RWPE1 (cell line): ENCODE measurements around the gene SLC45A1.
"Not testable (repeated sequence)": the region's sequence is repeated elsewhere in the genome, so short reads cannot be mapped to it uniquely, and the experiment has no call there.

ENCODE experiments used
- CTCF ChIA-PET: fragments of 350-600 bp; sonication (Branson Sonifier 250); formaldehyde crosslinking; extraction: SDS; loops from one replicate; lab custom pipeline; 2021; lab: Yijun Ruan, JAX
- POLR2A ChIA-PET: fragments of 400-600 bp; formaldehyde crosslinking; extraction: SDS; loops from one replicate; lab custom pipeline; 2020; ENCODE audit warnings: antibody characterized with exemption; ENCODE audit not compliant: low non-redundant PET; lab: Yijun Ruan, JAX
- DNase-seq: peaks from one replicate; pipeline ENCODE4 v3.0.0; 2012; ENCODE audit warnings: low spot score
- H3K27ac ChIP-seq: fragments of 450-650 bp; 2 replicates; pipeline ENCODE4 v1.5.1; 2017
- TF ChIP-seq, protein P1 (sequence below): fragments of 450-650 bp; conservative IDR thresholded peaks from 2 replicates; pipeline ENCODE4 v1.5.1; 2017; ENCODE audit warnings: low read depth, mild to moderate bottlenecking

The SLC45A1 gene

DNA sequence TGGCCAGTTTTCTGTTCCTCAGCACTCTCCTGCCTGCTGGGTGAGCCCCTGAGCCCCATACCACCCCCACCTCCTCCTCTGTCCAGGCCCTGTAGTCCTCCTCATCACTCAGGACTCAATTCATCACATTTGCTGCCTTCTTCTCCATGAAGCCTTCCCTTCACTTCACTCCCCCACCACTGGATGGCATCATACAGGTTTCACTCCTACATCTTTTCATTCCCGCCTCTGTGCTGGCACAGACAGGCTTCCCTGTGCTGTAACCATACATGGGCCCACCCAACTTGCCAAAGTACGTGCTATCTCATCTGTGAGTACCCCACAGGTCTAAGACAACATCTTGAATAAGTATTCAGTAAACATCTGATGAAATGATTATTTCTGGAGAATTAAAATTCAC is 56.9 kb downstream of the SLC45A1 start:
- ChIA-PET CTCF (interaction anchor here (0.6 kb wide), 1 partner anchor 15 kb away, joined by 3 read pairs; no protein-coding TSS in a partner anchor), POLR2A (no interaction called here)
- peak; percentile 39 for DNase-seq
- TF ChIP-seq, protein P1, sequence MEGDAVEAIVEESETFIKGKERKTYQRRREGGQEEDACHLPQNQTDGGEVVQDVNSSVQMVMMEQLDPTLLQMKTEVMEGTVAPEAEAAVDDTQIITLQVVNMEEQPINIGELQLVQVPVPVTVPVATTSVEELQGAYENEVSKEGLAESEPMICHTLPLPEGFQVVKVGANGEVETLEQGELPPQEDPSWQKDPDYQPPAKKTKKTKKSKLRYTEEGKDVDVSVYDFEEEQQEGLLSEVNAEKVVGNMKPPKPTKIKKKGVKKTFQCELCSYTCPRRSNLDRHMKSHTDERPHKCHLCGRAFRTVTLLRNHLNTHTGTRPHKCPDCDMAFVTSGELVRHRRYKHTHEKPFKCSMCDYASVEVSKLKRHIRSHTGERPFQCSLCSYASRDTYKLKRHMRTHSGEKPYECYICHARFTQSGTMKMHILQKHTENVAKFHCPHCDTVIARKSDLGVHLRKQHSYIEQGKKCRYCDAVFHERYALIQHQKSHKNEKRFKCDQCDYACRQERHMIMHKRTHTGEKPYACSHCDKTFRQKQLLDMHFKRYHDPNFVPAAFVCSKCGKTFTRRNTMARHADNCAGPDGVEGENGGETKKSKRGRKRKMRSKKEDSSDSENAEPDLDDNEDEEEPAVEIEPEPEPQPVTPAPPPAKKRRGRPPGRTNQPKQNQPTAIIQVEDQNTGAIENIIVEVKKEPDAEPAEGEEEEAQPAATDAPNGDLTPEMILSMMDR = no peak
- peak overlapping the region; percentile 55 for H3K27ac ChIP-seq

DNA sequence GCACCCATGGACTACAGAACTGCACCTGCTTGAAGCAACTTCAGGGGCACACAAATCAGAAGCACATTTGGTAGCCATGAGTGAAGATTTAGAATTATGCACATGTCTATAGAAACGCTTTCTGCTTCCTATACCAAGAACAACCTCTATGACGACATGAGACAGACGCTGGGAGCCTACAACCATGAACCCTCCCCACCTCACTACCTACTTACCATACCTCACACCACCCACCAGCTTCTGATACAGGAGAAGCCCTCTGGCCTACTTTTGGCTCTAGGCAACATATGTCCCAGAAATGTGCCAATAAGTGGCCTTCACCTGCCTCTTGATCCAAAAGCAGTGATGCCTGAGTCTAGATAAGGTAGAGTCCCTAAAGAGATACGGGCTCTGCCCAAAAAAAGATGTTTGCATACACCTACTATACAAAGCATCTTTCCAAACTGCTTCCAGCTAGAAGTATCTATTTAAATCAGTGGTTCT is 58.5 kb downstream of the SLC45A1 start:
- CTCF ChIA-PET = interaction anchor here (0.6 kb wide), 1 partner anchor 668 kb away, joined by 3 read pairs; no protein-coding TSS in a partner anchor
- H3K27ac ChIP-seq = no peak overlapping the region
- no peak for DNase-seq
- POLR2A ChIA-PET = no interaction called here
- TF ChIP-seq, protein P1 = no peak

DNA sequence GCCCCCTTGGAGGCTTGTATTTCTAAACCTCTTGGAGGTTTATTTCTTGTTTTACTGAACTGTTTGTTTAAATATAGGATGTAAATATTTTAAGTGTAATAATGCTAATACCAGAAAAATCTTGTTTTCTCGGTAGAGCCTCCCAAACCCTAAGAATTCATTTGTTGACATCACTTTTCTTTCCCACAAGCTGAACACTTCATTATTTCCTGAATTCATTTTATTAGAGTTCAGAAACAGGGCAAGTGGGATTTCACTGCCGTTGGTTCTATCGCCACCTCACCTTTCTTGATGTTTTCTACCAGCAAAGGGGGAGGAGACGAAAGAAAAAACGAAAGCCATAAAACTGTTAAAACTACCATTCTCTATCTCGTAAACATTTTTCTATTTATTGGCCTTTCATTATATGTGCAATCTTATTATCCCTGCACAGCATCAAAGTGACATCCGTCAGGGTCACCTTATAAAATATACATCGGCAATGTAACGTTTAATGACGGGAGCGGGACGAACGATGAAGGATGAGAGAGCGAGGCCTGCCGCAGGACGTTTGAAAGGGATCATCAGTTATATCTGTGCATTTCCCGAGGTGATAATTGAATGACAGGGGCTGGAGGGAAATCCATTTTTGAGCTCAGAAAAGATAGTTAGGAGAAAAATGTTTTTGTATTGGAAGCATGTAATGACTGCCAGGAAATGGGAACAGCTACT is 59.5 kb downstream of the SLC45A1 start:
- CTCF ChIA-PET = interaction anchor here (0.6 to 0.7 kb wide), 3 partner anchors 41 to 667 kb away, joined by 3 to 7 read pairs (median 3); no protein-coding TSS in a partner anchor
- POLR2A ChIA-PET = no interaction called here

DNA sequence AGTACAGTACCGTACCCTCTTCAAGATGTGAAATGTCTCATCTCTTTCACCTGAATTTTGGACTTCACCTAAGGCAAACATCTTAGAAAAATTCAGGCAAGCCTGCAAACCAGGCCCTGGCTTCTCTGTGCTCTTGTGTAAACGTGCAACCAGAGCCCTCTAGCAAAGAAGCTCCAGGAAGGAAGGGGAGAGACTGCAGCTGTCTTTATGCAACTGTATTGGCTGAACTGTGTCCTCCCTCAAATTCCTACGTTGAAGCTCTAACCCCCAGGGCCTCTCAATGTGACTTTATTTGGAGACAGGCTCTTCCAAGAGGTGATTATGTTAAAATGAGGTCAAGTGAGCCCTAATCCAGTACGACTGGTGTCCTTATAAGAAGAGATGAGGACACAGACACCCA is 60.3 kb downstream of the SLC45A1 start:
- ChIA-PET POLR2A (no interaction called here), CTCF (interaction anchor here (0.6 kb wide), 1 partner anchor 41 kb away, joined by 3 read pairs; no protein-coding TSS in a partner anchor)
- no peak overlapping the region for H3K27ac ChIP-seq
- DNase-seq = no peak
- TF ChIP-seq, protein P1 = no peak

More for the DNA sequence above, 59.5 kb downstream of the SLC45A1 start:
- no peak overlapping the region for H3K27ac ChIP-seq
- TF ChIP-seq, protein P1 = no peak
- DNase-seq = no peak

DNA sequence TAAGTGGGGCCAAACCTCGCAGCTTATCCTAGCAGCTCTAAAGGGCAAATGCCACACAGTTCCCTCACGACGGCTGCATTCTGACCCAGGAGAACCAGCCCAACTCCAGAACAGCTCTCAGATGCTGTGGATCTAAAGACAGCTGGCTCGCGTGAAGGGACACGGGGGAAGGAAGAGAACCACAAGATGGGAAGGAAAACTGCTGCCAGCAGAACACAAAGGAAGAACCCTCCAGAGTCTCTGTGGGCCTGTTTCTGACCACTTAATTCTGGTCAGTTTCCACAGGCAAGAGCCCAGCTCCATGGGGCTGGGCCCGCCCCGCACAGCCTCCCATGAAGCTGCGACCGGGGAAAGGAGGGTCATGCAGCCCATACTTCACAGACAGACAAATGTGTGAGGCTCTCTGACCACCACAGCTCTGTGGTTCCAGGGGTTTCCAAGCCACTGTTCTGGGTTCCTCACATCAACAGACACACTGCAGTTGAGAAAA is 61.1 kb downstream of the SLC45A1 start:
- TF ChIP-seq, protein P1 = no peak
- POLR2A ChIA-PET = no interaction called here
- H3K27ac ChIP-seq = no peak overlapping the region
- CTCF ChIA-PET = no interaction called here
- DNase-seq = no peak

DNA sequence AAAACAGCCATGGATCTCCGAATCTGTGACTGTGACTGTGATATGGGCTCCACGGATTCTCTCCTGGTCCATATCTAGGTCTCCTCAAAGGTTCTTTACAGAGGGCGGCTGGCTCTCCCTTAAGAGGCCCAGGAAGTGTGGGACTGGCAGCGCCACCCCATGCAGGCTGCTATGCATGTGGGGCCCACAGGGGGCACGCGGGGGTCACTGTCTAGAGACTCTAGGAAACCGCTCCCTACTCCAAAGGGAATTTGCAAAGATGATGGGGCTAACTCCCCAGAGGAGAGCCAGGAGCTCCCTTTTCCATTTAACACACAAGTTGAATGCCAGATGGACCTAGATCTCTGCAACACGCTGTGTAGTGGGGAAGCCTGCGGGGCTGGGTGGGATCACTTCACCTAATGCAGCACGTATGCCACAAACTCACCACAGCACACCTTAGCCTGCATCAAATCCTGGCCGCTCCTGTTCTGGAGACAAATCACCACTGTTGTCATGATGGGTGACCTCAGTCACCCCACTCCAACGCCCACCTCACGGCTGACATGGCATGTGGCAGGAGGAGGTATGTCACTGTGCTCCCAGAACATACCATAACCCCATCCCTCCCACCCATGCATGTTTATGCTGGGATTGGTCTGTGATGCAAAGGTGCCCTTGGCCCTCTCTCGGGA is 61.7 kb downstream of the SLC45A1 start:
- no peak overlapping the region for H3K27ac ChIP-seq
- no peak for DNase-seq
- TF ChIP-seq, protein P1 = no peak
- POLR2A ChIA-PET = no interaction called here
- CTCF ChIA-PET = no interaction called here

DNA sequence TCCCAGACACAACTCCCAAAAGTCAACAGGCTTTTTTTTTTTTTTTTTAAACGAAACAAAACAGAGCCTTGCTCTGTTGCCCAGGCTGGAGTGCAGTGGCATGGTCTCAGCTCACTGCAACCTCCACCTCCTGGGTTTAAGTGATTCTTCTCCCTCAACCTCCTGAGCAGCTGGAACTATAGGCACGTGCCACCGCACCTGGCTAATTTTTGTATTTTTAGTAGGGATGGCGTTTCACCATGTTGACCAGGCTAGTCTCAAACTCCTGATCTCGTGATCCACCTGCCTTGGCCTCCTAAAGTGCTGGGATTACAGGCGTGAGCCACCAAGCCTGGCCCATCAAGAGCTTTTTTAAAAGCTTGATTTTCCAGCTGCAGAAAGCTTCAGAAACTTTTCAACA is 62.4 kb downstream of the SLC45A1 start:
- DNase-seq, H3K27ac ChIP-seq, POLR2A ChIA-PET, CTCF ChIA-PET: not testable (repeated sequence)
